ENCODE data around the gene REX1BD. TPM values are rescaled to one million over a fixed set of nuclear protein-coding genes. Genes with fewer than 3 reads are reported as not detected.

The REX1BD gene
- polyA plus RNA-seq, 1 experiment = 17.6 TPM

DNA sequence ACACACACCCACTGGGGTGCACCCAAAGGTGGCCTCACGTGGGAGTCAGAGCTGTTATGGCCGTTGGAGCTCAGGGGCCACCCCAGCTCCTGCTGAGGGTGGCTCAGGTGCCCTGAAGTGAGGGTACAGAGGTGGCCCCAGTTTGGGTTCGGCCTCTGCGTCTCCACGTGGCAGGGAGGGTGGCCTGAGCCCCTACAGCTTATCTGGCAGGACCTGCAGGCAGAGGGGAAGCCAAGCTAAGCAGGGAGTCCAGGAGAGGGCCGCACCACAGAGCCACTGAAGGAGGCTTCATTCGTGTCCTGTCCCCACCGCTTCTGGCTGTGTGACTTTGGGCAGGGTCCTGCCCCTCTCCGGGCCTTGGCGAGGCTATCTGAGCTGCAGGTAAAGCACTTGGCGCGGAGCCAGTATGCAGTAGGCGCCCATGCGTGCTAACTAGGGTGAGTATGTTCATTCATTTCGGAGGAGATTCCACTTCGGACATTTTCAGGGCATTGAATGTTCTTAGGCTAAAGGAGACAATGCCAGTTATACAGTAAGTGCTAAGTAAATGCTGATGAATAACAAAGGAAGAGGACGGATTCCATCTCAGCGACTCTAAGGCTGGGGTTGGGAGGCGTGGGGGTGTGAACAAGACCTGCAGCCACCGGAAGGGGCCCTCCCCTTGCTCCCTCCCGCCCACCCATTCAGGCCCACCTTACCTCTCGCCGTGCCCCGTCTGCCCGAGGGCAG, 4.9 kb downstream of the REX1BD start:
- POLR2A ChIA-PET = interaction anchor here (0.5 to 1.1 kb wide), 2 partner anchors 63 to 253 kb away, joined by 3 to 5 read pairs; no protein-coding TSS in a partner anchor
- Histone ChIP-seq H3K9me3 (ENCODE audit: control insufficient read depth, insufficient read depth, low read length) (peaks cover 3% of the 10 kb centered on the region; the same call in 1 of the 2 replicates), H3K4me3 (ENCODE audit: low read depth, low read length) (peak overlapping the region; percentile 45; the same call in 1 of the 2 replicates), H3K27ac (ENCODE audit: low read depth, low read length) (no peak overlapping the region), H3K27me3 (ENCODE audit: control insufficient read depth, insufficient read depth, low read length) (no peaks in the 10 kb centered on the region)
- DNase-seq (ENCODE audit: low read depth, low spot score) = no peak
- TF ChIP-seq, protein P1, sequence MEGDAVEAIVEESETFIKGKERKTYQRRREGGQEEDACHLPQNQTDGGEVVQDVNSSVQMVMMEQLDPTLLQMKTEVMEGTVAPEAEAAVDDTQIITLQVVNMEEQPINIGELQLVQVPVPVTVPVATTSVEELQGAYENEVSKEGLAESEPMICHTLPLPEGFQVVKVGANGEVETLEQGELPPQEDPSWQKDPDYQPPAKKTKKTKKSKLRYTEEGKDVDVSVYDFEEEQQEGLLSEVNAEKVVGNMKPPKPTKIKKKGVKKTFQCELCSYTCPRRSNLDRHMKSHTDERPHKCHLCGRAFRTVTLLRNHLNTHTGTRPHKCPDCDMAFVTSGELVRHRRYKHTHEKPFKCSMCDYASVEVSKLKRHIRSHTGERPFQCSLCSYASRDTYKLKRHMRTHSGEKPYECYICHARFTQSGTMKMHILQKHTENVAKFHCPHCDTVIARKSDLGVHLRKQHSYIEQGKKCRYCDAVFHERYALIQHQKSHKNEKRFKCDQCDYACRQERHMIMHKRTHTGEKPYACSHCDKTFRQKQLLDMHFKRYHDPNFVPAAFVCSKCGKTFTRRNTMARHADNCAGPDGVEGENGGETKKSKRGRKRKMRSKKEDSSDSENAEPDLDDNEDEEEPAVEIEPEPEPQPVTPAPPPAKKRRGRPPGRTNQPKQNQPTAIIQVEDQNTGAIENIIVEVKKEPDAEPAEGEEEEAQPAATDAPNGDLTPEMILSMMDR (IDR thresholded peaks at IDR 0.05; ENCODE audit: low read depth, low read length) = no peak
- CTCF ChIA-PET = interaction anchor here (0.5 to 2.6 kb wide), 26 partner anchors 8 to 408 kb away, joined by 3 to 50 read pairs (median 4); partner anchors contain the start of gene UBA52

DNA sequence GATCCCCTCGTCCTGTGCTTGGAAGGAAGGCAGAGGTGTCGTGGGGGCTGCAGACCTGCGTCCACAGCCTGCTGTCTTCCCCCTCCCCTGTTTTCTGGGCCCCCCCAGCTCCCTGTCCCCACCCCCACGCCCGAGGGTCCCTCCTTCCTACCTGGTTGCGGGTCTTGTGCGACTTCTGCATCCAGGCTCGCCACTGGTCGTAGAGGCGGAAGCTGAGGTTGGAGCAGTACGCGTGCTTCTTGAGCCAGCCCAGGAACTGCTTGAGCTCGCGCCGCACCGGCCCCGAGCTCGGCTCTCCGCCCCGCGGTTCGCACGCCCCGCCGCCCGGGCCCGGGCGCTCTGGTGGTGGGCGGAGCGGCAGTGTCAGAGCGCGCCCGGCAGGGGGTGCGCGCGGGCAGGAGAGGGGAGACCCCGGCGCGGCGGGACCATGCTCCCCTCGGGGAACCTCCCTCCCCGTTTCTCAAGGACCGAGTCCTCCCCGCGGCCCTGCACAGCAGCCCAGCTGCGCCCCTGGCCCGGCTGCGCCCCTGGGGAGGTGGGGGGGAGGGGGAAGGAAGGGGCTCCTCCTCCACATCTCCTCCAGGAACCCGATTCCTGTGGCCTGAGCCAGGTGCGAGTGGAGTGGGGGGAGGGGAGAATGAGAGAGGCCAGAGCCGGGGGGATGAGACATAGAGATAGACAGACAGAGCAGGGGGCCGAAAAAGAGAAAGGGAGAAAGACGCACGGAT, 5.7 kb downstream of the REX1BD start:
- H3K27ac ChIP-seq (ENCODE audit: low read depth, low read length) = no peak overlapping the region
- TF ChIP-seq, protein P1 (IDR thresholded peaks at IDR 0.05; ENCODE audit: low read depth, low read length) = peak; percentile 69
- CTCF ChIA-PET = interaction anchor here (0.5 to 2.6 kb wide), 25 partner anchors 9 to 1066 kb away, joined by 3 to 50 read pairs (median 4); partner anchors contain the start of gene UBA52
- H3K4me3 ChIP-seq (ENCODE audit: low read depth, low read length) = peak overlapping the region; percentile 46
- no peak for DNase-seq (ENCODE audit: low read depth, low spot score)
- POLR2A ChIA-PET = interaction anchor here (0.7 to 1.1 kb wide), 2 partner anchors 89 to 253 kb away, joined by 5 to 9 read pairs; partner anchors contain the start of gene CRTC1
- peaks cover 3% of the 10 kb centered on the region; the same call in 1 of the 2 replicates for H3K9me3 ChIP-seq (ENCODE audit: control insufficient read depth, insufficient read depth, low read length)
- peaks cover under 1% of the 10 kb centered on the region for H3K27me3 ChIP-seq (ENCODE audit: control insufficient read depth, insufficient read depth, low read length)

DNA sequence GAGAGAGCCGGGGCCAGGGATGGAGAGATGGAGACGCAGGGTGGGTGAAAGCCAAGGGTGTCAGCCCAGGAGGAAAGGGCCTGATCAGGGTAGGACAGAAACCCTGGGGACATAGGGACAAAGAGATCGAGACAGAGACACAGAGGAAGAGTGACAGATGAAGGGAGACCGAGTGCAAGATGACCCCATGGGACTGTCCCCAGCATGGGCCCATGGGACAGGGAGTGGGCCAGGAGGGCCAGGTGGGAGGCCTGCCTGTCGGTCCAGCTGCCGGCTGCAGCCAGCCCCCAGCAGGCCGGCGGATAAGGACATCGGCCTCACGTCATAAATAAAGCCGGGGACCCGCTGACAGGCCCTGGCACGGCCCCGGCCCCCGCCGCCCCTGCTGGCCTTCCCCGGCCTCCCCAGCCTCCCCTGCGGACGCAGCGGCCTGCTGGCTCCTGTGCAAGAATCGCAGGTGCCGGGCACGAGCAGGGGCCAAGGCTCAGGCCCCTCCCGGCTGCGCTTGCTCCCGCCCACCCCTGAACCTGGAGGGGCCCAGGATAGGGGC, 6.3 kb downstream of the REX1BD start:
- Histone ChIP-seq H3K4me3 (ENCODE audit: low read depth, low read length) (peak overlapping the region; percentile 46), H3K9me3 (ENCODE audit: control insufficient read depth, insufficient read depth, low read length) (peaks cover 3% of the 10 kb centered on the region; the same call in 1 of the 2 replicates), H3K27me3 (ENCODE audit: control insufficient read depth, insufficient read depth, low read length) (peaks cover 4% of the 10 kb centered on the region), H3K27ac (ENCODE audit: low read depth, low read length) (no peak overlapping the region)
- TF ChIP-seq, protein P1 (IDR thresholded peaks at IDR 0.05; ENCODE audit: low read depth, low read length) = no peak
- DNase-seq (ENCODE audit: low read depth, low spot score) = no peak
- ChIA-PET CTCF (interaction anchor here (0.7 to 2.6 kb wide), 10 partner anchors 8 to 253 kb away, joined by 3 to 50 read pairs (median 4); partner anchors contain the start of gene UBA52), POLR2A (interaction anchor here (1.1 kb wide), 1 partner anchor 252 kb away, joined by 5 read pairs; no protein-coding TSS in a partner anchor)

DNA sequence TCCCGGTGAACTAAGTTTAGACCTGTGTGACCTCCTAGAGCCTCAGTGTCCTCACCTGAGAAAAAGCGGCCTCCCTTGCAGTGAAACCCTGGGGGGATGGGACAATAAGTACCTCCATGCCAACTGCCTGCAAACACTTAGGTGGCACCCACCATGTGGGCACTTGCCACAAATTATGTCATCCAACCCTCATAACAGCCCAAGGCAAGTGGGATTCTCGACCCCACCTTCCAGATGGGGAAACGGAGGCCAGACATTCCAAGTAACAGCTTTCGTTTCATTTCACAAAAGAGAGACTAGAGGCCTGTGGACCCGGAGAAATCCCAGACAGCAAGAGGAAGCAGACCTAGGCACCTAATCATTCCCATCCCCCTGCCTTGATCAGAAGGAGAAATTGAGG, 6.9 kb downstream of the REX1BD start:
- no peak overlapping the region for H3K27ac ChIP-seq (ENCODE audit: low read depth, low read length)
- ChIA-PET POLR2A (no interaction called here), CTCF (interaction anchor here (0.7 to 1.5 kb wide), 3 partner anchors 81 to 252 kb away, joined by 3 to 4 read pairs (median 4); no protein-coding TSS in a partner anchor)
- no peak overlapping the region for H3K4me3 ChIP-seq (ENCODE audit: low read depth, low read length)
- no peak for DNase-seq (ENCODE audit: low read depth, low spot score)
- peaks cover 3% of the 10 kb centered on the region; the same call in 1 of the 2 replicates for H3K9me3 ChIP-seq (ENCODE audit: control insufficient read depth, insufficient read depth, low read length)
- TF ChIP-seq, protein P1 (IDR thresholded peaks at IDR 0.05; ENCODE audit: low read depth, low read length) = no peak
- H3K27me3 ChIP-seq (ENCODE audit: control insufficient read depth, insufficient read depth, low read length) = peaks cover 4% of the 10 kb centered on the region

Data from AG04450 (cell line).